ENCODE results near the gene ELAVL1.
"Not testable (repeated sequence)": the region's sequence is repeated elsewhere in the genome, so short reads cannot be mapped to it uniquely, and the experiment has no call there.

ELAVL1 gene

GRCh38 chr19:7932930-7933300 is 72.5 kb downstream of the ELAVL1 start:
- DNase-seq: no peak

- DNase-seq: no peak
These were observed 73.0 kb downstream of the ELAVL1 start for GRCh38 chr19:7932276-7932929.

- DNase-seq: no peak
These were observed 74.0 kb downstream of the ELAVL1 start for GRCh38 chr19:7931221-7932061.

GRCh38 chr19:7930765-7931164 is 74.7 kb downstream of the ELAVL1 start:
- no peak for DNase-seq

DNA sequence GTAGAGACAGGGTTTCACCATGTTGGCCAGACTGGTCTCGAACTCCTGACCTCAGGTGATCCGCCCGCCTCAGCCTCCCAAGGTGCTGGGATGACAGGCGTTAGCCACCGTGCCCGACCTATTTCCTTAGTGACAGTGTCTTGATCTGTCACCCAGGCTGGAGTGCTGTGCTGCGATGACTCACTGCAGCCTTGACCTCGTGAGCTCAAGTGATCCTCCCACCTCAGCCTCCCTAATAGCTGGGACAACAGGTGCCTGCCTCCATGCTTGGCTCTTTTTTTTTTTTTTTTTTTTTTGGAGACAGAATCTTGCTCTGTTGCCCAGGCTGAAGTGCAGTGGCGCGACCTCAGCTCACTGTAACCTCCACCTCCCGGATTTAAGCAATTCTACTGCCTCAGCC is 75.4 kb downstream of the ELAVL1 start:
- not testable (repeated sequence) for DNase-seq

- peak; percentile 90 for DNase-seq
These were observed 76.4 kb downstream of the ELAVL1 start for GRCh38 chr19:7928741-7929701.

DNA sequence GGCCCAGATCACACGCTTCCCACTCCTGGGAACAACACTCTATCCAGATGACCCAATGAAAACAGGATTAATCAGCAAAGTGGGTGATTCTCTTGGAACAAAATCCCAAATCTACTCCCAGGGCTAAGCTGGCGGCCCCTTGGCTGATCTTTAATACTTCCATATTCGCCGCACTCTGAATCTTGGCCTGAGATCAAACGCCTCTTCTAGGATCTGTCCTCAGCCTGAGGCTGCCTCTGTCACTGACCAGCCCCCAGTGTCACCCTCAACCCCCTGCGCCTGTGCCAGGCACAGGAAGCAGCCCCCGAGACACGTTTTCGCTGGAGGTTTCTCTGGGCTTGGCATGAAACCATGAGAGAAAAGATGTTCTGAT is 77.1 kb downstream of the ELAVL1 start:
- no peak for DNase-seq

- no peak for DNase-seq
These were observed 77.7 kb downstream of the ELAVL1 start for GRCh38 chr19:7927605-7928333.

DNA sequence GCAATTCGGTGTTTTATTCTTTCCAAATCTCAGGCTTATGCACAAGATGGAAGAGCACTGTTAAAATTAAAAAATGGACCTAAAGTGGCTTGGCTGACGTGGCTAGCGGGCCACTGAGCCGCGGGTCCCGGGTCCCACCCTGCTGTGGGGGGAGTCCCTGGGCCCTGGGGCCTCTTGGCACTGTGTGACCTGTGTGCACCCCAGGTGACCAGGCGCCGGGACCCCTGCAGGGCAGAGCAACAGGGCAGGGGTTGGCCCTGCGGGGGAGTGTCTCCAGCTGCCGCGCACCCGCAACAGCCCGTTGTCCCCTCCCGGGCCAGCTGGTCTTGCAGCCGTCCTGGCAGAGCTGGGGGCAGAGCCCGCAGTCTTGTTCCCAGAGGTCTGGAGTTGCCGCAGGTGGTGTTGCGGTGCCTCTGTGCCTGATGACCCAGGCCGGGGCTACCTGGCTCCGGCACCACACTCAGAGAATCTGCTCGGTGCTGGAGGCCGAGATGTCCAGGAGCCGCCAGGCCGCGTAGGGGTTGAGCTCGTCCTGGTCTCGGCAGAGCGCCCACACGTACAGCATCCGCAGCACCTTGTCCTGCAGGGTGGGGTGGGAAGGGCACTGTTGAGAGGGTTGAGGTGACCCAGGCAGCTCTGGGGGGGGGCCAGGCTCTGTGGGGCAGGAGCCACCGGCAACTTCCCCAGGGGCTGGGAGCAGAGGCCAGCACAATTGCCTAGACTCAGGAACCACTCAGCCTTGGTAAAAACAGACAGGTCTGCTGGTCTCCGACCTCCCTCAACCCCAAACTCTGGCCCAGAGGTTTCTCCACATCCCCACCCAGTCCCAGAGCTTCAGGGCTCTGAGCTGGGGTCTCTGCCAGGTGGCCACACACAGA is 78.5 kb downstream of the ELAVL1 start:
- DNase-seq: no peak

GRCh38 chr19:7926021-7926726 is 79.3 kb downstream of the ELAVL1 start, which contains the start of gene CTXN1:
TSS of gene CTXN1 (minus strand) at chr19:7926135. CDS start at chr19:7925538, 597 bp downstream.
- peak; percentile 31 for DNase-seq

GRCh38 chr19:7925171-7925851 is 80.1 kb downstream of the ELAVL1 start:
- DNase-seq: peak; percentile 28

GRCh38 chr19:7924651-7925170 is 80.7 kb downstream of the ELAVL1 start:
- no peak for DNase-seq

DNA sequence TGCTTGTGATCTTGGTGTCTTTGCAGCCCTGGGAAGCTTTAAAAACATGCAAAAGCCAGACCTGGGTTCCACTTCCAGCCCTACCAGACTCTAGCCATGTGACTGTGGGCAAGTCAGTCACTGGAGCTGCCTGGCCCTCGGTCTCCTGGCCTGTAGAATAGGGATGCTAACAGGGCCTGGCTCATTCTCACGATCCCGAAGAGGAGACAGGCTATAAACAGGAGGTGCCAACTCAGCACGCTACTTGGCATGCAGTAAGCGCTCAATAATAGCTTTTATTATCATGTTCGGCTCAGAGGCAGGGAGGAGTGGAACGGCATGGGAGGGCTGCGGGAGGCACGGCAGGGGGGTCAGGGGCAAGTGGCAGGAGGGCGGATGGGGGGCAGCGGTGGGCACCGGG is 81.2 kb downstream of the ELAVL1 start:
- no peak for DNase-seq

DNA sequence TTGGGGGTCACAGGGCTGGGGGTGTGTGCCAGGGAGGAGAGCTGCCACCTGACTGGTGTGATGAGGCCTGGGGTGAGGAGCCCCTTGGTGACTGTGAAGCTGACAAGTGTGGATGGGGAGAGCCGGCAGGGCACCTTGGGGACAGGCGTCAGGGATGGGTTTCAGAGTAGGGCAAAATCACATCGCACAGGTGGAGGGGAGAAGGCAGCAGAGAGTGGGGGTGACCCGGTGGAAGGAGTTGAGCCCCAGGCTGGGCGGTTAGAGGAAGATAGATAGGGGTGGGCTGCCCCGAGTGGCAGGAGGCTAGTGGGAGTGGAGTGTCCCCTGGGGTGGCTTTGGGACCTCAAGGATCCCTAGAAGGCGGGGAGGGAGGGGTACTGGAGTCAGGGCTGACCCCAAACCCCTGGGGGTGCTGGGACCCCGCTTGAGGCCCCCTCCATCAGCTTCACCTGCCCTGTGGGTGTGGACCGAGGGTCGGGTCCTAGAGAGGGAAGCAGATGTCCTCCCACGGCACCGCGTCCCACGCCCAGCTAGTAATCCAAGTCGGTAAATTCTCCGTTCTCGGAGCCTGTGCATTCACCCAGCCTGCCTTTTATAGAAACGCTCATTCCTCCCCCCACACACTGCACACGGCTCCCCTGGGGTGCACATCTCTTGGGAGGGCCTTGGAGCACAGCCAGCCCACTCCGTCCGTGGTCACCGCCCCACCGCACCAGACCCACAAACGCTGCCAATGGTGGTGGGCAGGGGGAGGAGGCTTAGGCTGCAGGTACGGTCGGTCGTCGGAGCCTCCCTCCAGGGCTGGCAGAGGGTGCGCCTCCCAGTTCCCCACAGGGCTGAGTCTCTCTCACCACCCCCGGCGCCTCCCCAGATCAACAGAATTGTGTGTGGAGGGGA is 81.9 kb downstream of the ELAVL1 start:
- no peak for DNase-seq

GRCh38 chr19:7922836-7923195 is 82.6 kb downstream of the ELAVL1 start:
- DNase-seq: no peak

GRCh38 chr19:7921967-7922835 is 83.2 kb downstream of the ELAVL1 start:
- no peak for DNase-seq

DNA sequence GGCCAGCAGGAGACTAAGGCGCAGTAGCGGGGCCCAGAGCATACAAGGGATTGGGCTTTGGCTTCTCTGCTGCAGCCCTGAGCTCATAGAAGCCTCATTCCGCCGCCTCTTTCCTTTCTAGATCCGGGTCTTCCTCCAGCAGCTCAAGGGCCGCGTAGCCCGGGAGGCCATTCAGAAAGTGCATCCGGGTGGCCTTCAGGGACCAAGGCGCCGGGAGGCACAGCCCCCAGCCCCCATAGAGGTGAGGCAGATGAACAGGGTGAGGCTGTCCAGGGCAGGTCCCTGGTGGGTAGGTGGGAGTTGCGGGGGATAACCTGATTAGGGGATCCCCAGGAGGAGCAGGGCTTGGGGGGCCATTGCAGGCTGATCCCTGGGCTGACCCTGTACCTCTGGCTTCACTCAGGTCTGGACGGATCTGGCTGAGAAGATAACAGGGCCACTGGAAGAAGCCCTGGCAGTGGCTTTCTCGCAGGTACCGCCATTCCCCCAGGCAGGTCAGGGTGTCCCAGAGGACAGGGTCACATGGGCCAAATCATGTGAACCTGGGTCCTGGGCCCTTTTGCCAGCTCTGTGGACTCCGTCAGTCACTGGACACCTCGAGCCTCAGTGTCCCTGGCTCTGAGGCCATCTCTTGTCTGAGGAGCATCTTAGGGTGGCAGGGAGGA is 84.0 kb downstream of the ELAVL1 start:
- no peak for DNase-seq

All from kidney glomerular epithelial cell (primary cell).